NCI-H1417 (cell line): ENCODE results near the gene ERICH2.

Experiments
- DNase-seq, 3 experiments: peaks; one replicate each; lab custom pipeline; 2025; lab: John Stamatoyannopoulos, UW

The ERICH2 gene

GRCh38 chr2:170842785-170843184 lies 72.6 kb downstream of the ERICH2 start:
- DNase-seq = no peak

- DNase-seq = no peak
Observed at GRCh38 chr2:170843656-170844055, 73.5 kb downstream of the ERICH2 start.

GRCh38 chr2:170845343-170845742 lies 75.2 kb downstream of the ERICH2 start:
- DNase-seq = peak in 1 of 3 experiments; percentile 0

GRCh38 chr2:170846314-170846713 lies 76.1 kb downstream of the ERICH2 start:
- no peak for DNase-seq

GRCh38 chr2:170847716-170848115 lies 77.5 kb downstream of the ERICH2 start:
- DNase-seq = no peak
